K562 (cell line): ENCODE measurements around the gene NQO2. TPM values are rescaled to one million over a fixed set of nuclear protein-coding genes. Genes with fewer than 3 reads are reported as not detected.

Experiments used
- BDP1 ChIP-seq: IDR thresholded peaks from 3 replicates; pipeline ENCODE4 v1.6.1; 2011; ENCODE audit not compliant: insufficient read length, insufficient read depth
- DDX20 ChIP-seq: fragments of 450-650 bp; IDR thresholded peaks from 2 replicates; pipeline ENCODE4 v1.6.1; 2016; ENCODE audit warnings: missing genetic modification characterization, low read depth, mild to moderate bottlenecking, missing compliant biosample characterization, moderate library complexity
- ELK1 ChIP-seq: sonication (generic); formaldehyde crosslinking; IDR thresholded peaks from 2 replicates; pipeline ENCODE4 v1.8.1; 2022; ENCODE audit warnings: missing genetic modification reagents
- MBD2 ChIP-seq: sonication (generic); IDR thresholded peaks from 2 replicates; pipeline ENCODE4 v1.6.1; 2016; ENCODE audit warnings: low read depth, borderline replicate concordance
- MYBL2 ChIP-seq, 2 experiments: fragments of 450-650 bp in 1 of 2; sonication (generic) in 1 of 2; formaldehyde crosslinking in 1 of 2; IDR thresholded peaks; 2 replicates each; pipeline versions ENCODE4 v1.6.1 to v1.8.1; 2017 to 2022; ENCODE audit warnings: borderline replicate concordance in 1 of 2, inconsistent platforms in 1 of 2, low read depth in 1 of 2, mild to moderate bottlenecking in 1 of 2, missing genetic modification reagents in 1 of 2, moderate library complexity in 1 of 2
- NCOA4 ChIP-seq: fragments of 450-650 bp; IDR thresholded peaks from 2 replicates; pipeline ENCODE4 v1.6.1; 2018; ENCODE audit warnings: mild to moderate bottlenecking; ENCODE audit not compliant: partially characterized antibody
- PHB2 ChIP-seq: fragments of 450-650 bp; IDR thresholded peaks from 2 replicates; pipeline ENCODE4 v1.6.1; 2017; ENCODE audit warnings: low read depth
- PHTF2 ChIP-seq: fragments of 250-450 bp; sonication (Bioruptor Pico); IDR thresholded peaks from 2 replicates; pipeline ENCODE4 v1.5.0; 2021; ENCODE audit warnings: mild to moderate bottlenecking
- SRSF3 ChIP-seq: fragments of 200-400 bp; formaldehyde crosslinking; IDR thresholded peaks from 2 replicates; pipeline ENCODE4 v1.6.1; 2016; ENCODE audit warnings: mild to moderate bottlenecking, low read length, moderate library complexity; ENCODE audit not compliant: insufficient read depth
- TAF9B ChIP-seq: fragments of 450-650 bp; IDR thresholded peaks from 2 replicates; pipeline ENCODE4 v1.6.1; 2018; ENCODE audit warnings: mild to moderate bottlenecking; ENCODE audit not compliant: partially characterized antibody
- ZBTB8A ChIP-seq: fragments of 450-650 bp; IDR thresholded peaks from 2 replicates; pipeline ENCODE4 v1.6.1; 2018; ENCODE audit warnings: mild to moderate bottlenecking, moderate library complexity; ENCODE audit not compliant: partially characterized antibody
- ZNF436 ChIP-seq: fragments of 250-450, 450-650 bp; sonication (Bioruptor Pico); formaldehyde crosslinking; IDR thresholded peaks from 2 replicates; pipeline ENCODE4 v1.7.0; 2020; ENCODE audit warnings: mild to moderate bottlenecking
- polyA plus RNA-seq, 8 experiments: library from polyadenylated mRNA; depleted of rRNA in 4 of 8; stranded (reverse) in 5 of 8; unstranded in 3 of 8; fragments of >200 nt; fragmentation: Nextera tagmentation in 2 of 8; fragmentation: Illumina TruSeq in 1 of 8; extraction: Ambion mirVana in 2 of 8; extraction: Trizol in 1 of 8; gene quantifications; 2 replicates each; pipeline versions ENCODE4 v1.2.1 to v1.2.3, GENCODE V29; 2011 to 2014; ENCODE audit warnings: inconsistent platforms in 1 of 8, missing spikeins in 1 of 8
- total RNA-seq, 7 experiments: library from RNA; depleted of rRNA in 6 of 7; stranded (reverse); fragments of >200 nt in 6 of 7; fragmentation: Illumina TruSeq in 2 of 7; extraction: Trizol in 2 of 7; gene quantifications; 2 replicates each; pipeline versions ENCODE4 v1.2.1 to v1.2.3, GENCODE V29; 2011 to 2021; ENCODE audit warnings: low replicate concordance in 1 of 7
- TF ChIP-seq, protein P1 (sequence below): IDR thresholded peaks from 2 replicates; pipeline ENCODE4 v1.6.1; 2014; ENCODE audit warnings: antibody characterized with exemption
- TF ChIP-seq, protein P2 (sequence below): fragments of 250-450 bp; sonication (Bioruptor Pico); IDR thresholded peaks from 2 replicates; pipeline ENCODE4 v1.8.0; 2021; ENCODE audit warnings: borderline replicate concordance, mild to moderate bottlenecking, moderate library complexity; ENCODE audit not compliant: poor library complexity, severe bottlenecking

NQO2 gene
- total and polyA plus RNA-seq, 9 of the 15 experiments (the other 6 are each of a cell fraction or from before 2014, with no cell fraction given) = 54.6 to 214 (median 116) TPM

GRCh38 chr6:3063733-3064700 is 64.3 kb downstream of the NQO2 start (continued):
- TF ChIP-seq NCOA4 (no peak), ZNF436 (no peak), PHB2 (no peak), MYBL2 (IDR thresholded peaks at IDR 0.05; ENCODE audit: low read depth) (no peak), MYBL2 (CRISPR knock-in tag; IDR thresholded peaks at IDR 0.05; ENCODE audit: borderline replicate concordance) (no peak), PHTF2 (CRISPR knock-in tag) (peak; percentile 71; the same call in 1 of the 2 replicates), ZBTB8A (no peak), DDX20 (tag) (no peak), MBD2 (peak; percentile 28; the same call in 1 of the 2 replicates), ELK1 (CRISPR knock-in tag) (no peak), SRSF3 (no peak), TAF9B (no peak), BDP1 (no peak)
- TF ChIP-seq, protein P1, sequence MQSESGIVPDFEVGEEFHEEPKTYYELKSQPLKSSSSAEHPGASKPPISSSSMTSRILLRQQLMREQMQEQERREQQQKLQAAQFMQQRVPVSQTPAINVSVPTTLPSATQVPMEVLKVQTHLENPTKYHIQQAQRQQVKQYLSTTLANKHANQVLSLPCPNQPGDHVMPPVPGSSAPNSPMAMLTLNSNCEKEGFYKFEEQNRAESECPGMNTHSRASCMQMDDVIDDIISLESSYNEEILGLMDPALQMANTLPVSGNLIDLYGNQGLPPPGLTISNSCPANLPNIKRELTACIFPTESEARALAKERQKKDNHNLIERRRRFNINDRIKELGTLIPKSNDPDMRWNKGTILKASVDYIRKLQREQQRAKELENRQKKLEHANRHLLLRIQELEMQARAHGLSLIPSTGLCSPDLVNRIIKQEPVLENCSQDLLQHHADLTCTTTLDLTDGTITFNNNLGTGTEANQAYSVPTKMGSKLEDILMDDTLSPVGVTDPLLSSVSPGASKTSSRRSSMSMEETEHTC = no peak
- TF ChIP-seq, protein P2, sequence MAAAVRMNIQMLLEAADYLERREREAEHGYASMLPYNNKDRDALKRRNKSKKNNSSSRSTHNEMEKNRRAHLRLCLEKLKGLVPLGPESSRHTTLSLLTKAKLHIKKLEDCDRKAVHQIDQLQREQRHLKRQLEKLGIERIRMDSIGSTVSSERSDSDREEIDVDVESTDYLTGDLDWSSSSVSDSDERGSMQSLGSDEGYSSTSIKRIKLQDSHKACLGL = no peak
